NCI-H2107 treated with DMSO at 0.1 percent for 48 hours (cell line): ENCODE results near the gene ACAA2.
"Not testable (repeated sequence)": the region's sequence is repeated elsewhere in the genome, so short reads cannot be mapped to it uniquely, and the experiment has no call there.

ENCODE experiments used
- DNase-seq: peaks from one replicate; lab custom pipeline; 2025; ENCODE audit not compliant: unreplicated experiment; lab: John Stamatoyannopoulos, UW

ACAA2 gene

DNA sequence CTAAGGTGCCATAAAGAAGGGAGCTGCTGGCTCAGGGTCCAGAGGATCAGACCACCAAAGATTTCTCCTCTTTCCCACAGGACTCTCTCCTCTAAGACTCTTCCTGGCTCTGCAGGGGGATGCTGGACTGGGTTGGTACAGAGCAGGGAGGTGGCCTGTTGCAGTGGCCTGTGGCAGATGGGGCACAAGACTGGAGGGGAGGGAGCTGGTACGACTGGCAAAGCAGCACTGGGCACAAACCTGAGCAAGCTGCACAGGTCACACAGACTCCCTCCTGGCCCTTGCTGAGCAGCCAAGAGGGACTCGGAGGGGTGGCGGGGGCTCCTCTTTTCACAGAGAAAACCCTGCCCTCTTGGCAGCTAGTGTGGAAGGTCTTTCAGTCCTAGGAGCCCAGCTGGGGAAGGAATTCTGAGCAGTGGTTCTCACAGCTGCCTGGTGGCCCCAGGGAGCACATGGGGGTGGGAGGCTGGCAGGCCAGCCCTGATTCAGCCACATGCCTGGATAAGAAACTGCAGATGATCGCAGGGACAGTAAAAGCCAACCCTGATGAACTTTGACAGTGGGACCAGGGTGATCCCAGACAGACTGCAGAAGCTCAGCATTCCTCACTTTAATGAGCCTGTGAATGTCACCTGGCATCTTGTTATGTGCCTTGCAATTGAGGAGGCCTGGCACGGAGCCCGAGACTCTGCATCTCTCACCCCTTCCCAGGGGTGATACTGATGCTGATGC, 32.5 kb upstream of the ACAA2 start:
- DNase-seq, result no peak

DNA sequence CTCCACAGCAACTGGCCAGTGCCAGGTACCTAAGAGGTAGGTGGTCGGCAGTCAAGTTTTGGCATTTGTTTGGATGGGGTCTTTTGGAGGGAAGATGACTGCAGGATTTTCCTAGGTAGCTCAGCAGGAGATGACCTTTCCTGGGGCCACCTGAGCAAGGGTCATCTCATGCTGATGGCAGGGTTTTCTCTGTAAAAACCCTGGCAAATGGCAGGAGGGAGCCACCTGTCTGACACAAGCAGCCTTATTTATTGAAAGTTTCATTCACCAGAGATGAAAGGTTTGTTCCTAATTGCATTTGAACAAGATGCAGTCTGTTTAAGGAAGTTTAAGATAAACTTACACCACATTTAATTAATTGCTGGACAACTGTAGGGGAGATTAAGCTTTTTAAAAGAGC, 31.6 kb upstream of the ACAA2 start:
- no peak for DNase-seq

DNA sequence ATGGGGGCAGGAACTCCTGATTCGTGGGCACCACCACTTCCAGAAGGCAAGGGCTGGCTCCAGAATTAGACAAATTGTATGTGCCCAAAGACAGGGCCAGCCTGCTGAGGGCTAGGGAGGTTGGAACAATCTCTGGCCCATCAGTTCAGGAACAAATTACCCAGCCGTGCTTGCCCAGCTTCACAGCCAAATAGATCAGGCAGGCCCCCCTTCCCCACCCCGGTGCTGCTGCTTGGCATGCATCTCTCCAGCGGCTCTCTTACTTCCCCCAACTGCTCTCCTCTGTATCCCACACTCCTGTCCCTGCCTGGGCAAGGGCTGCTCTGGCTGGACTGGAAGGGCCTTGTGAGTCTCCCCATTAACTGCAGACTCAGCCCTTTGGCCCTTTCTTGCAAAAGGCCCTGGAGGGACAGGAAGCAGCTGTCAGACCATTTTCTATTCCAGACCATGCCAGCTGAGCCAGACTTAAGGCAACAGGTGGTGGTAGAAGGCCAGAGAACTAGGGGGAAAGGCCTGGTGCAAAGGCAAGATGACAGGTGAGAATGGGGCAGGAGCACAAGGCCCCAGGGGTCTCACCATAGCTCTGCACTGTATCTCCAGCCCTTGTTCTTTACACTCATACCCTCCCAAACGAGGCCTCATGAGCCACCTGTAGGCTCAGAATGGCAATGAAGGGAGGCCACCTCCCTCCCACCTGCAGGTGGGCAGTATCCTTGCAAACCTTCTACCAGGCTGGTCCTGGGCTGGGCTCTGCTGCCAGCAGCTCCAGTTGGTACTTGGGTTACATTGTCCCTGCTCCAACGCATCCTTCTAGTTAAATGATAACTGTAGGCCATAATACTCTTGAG, 30.7 kb upstream of the ACAA2 start:
- DNase-seq, result no peak

GRCh38 chr18:49843131-49843530, 29.8 kb upstream of the ACAA2 start:
- DNase-seq, result no peak

GRCh38 chr18:49842656-49843055, 29.3 kb upstream of the ACAA2 start:
- DNase-seq, result no peak

- DNase-seq, result peak; percentile 46
These were observed 28.2 kb upstream of the ACAA2 start for GRCh38 chr18:49841236-49842217.

DNA sequence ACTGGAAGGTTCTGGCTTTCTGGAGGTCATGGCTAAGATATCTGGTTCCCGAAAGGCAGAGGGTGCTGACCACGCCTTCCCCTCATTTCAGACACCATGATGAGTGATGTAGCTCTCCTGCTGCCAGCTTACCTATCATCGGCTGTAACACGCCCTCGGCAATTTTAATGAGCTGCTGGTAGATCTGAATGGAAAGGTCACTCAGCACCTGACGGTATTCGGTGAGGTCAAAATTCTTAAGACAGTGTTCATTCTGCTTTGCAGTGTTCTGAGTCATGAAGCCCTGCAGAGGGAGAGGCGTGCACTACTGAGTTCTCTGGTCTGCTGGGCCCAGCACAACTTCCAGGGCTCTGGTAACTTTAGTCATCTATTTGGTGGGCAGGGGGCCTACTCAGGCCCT, 25.7 kb upstream of the ACAA2 start:
- no peak for DNase-seq

DNA sequence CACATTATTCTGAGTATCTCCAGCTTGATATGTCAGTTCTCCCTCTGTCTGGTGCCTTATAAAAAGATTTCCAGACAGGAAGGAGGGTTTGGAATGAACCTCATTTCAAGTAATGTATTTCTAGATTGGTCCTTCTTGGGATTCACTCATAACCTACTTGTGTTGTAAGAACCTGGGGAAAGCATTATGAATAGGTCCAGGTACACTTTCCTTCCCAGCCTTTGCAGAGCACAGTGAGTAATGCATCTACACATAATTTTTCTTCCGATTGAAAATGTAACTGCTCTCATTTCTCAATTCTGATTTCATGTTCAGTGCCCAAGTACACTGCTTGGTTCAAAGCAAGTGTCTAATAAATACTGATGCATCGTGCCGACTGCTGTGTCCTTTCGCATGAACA, 25.0 kb upstream of the ACAA2 start:
- no peak for DNase-seq

GRCh38 chr18:49837889-49838288, 24.6 kb upstream of the ACAA2 start:
- no peak for DNase-seq

- not testable (repeated sequence) for DNase-seq
These were observed 24.0 kb upstream of the ACAA2 start for GRCh38 chr18:49837316-49837835.

GRCh38 chr18:49835405-49835804, 22.1 kb upstream of the ACAA2 start:
- no peak for DNase-seq

DNA sequence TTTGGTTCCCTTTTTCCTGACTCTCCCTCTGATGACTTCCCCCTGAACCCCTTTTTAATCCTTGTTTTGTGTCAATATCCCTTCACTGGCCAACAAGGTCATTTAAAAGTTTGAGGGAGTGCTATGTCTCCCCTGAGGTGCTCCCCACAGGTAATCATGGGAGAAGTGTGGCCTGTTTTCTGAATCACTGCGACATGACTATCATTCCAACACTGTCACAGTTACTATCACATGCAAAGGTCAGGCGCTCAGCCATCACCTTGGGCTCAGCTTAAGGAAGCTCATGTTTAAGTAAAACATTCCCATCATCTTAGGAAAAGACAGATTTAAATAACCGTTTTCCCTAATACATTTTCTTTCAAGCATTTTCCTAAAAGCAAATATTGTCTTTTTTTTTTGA, 20.9 kb upstream of the ACAA2 start:
- no peak for DNase-seq

- no peak for DNase-seq
These were observed 20.5 kb upstream of the ACAA2 start for GRCh38 chr18:49833814-49834213.

- no peak for DNase-seq
These were observed 18.9 kb upstream of the ACAA2 start for GRCh38 chr18:49832221-49832647.

DNA sequence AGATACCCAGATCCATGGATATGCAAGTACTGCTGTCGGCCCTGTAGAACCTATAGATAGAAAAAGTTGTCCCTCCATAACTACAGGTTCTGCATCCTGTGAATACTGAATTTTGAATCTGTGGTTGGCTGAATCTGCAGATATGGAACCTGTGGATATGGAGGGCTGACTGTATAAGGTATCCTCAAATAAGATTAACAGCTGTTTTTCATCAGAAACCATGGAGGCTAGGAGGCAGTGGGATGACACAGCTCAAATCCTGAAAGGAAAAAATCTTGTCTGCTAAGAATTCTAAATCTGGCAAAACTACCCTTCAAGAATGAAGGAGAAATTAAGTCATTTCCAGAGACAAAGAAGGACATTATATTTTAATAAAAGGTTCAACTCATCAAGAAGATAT, 14.7 kb upstream of the ACAA2 start:
- no peak for DNase-seq

DNA sequence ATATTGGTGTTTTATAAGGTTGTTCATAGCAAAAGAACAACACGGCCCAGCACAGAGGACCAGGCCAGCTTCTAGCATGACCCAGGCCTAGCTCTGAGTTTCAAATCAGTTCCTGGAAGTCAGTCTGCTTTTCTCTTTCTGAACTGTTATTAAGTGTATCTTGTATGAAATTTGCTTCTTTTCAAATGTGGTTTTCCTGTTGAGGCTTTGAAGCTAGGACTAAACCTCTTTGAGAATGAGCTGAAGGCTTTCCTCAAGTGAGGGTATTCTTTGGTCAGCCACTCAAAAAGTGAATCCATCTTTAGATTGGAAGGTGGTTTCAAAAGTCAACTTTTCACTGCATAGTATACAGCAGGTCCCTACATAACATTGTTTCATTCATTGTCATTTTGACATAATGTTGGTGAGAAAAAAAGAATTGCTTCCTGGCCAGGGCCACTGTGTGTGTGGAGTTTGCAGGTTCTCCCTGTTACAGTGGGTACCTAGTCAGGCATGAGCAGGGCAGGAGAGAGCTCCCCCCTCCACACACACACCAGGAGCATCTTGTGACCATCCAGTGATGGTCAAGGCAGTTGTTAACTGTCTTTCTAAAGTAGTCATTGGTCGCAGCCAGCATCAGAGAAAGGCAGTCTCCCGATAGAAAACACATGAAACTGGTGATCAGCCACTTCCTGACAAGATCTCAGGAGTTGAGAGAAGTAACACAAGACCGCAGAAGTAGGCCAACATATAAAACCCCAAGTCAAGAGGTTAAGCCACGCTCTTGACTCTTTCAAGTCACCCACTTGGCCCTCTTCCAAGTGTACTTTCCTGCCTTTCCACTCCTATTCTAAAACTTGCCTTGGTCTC, 6.7 kb upstream of the ACAA2 start:
- no peak for DNase-seq

DNA sequence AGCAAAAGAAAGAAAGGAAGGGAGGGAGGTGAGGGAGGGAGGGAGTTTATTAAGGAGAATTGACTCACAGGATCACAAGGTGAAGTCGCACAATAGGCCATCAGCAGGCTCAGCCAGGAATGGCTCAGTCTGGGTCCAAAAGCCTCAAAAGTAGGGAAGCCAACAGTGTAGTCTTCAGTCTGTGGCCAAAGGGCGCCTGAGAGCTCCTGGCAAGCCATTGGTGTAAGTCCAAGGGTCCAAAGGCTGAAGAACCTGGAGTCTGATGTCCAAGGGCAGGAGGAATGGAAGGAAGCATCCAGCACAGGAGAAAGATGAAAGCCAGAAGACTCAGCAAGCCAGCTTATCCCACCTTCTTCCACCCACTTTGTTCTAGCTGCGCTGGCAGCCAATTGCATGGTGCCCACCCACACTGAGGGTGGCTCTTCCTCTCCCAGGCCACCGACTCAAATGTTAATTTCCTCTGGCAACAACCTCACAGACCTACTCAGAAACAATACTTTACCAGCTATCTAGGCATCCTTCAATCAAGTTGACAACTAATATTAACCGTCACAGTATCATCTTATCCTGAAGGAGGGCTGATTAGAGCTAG, 5.8 kb upstream of the ACAA2 start:
- DNase-seq, result no peak

- DNase-seq, result no peak
These were observed 4.6 kb upstream of the ACAA2 start for GRCh38 chr18:49817947-49818346.

DNA sequence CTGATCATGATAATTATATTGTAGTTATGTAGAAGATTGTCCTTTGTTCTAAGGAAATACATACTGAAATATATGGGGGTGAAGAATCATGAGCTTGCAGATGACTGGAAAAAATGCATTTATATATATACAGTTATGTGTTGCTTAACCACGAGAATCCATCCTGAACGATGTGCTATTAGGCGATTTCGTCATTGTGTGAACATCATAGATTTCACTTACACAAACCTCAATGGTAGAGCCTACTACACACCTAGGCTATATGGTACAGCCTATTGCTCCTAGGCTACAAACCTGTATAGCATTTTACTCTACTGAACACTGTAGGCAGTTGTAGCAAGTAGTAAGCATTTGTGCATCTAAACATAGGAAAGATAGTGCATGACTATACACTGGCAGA, 2.6 kb upstream of the ACAA2 start:
- DNase-seq, result no peak

DNA sequence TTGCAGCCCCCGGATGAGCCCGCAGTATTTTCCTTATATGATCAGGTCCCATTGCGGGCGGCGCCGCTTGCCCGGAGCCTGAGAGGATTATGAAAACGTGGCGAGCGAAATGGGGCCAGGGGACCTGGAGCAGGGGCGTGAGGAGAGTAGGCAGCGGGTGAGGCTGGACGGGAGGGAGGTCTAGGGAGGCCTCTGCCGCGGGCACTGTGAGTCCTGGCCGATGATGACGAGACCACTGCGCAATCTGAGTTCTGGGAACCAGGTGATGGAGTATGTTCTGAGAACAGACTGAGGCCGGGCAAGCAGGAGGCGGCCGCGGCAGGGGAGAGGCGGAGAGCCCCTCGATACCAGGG, 790 bp upstream of the ACAA2 start:
- no peak for DNase-seq
